Panc1 (cell line): ENCODE results near the gene ATP13A1.
"Not testable (repeated sequence)": the region's sequence is repeated elsewhere in the genome, so short reads cannot be mapped to it uniquely, and the experiment has no call there.

Experiments
- TF ChIP-seq, protein P1 (sequence below), 2 experiments: IDR thresholded peaks; 2 replicates each; pipeline ENCODE4 v1.6.1; 2011 to 2012; ENCODE audit warnings: low read depth in 2 of 2, control low read depth in 1 of 2, low read length in 1 of 2, mild to moderate bottlenecking in 1 of 2, moderate library complexity in 1 of 2; ENCODE audit not compliant: insufficient read depth in 1 of 2
- TF ChIP-seq, protein P2 (sequence below): fragments of 450-650 bp; IDR thresholded peaks from 2 replicates; pipeline ENCODE4 v1.5.1; 2017; ENCODE audit warnings: mild to moderate bottlenecking

DNA sequence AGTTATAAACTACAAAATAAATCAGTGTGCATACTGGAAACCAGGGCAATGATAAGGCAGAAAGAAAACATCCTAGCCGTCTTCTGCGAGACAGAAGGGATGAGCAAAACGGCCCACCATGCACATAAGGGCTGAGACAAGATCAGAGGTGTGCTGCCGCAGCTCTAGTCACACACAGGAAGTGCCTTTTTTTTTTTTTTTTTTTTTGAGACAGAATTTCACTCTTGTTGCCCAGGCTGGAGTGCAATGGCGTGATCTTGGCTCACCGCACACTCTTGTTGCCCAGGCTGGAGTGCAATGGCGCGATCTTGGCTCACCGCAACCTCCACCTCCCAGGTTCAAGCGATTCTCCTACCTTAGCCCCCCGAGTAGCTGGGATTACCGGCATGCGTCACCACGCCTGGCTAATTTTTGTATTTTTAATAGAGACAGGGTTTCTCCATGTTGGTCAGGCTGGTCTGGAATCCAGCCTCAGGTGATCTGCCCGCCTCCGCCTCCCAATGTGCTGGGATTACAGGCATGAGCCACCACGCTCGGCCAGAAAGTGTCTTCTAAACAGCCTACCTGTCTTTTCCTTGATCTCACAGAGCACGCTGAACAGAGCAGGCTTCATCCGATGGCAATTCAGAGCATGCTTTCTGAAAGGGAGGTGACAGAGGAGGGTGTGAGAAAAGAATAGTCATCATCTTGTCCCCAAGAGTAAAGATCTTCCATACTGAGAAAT lies 64.6 kb downstream of the ATP13A1 start:
- TF ChIP-seq, protein P1, sequence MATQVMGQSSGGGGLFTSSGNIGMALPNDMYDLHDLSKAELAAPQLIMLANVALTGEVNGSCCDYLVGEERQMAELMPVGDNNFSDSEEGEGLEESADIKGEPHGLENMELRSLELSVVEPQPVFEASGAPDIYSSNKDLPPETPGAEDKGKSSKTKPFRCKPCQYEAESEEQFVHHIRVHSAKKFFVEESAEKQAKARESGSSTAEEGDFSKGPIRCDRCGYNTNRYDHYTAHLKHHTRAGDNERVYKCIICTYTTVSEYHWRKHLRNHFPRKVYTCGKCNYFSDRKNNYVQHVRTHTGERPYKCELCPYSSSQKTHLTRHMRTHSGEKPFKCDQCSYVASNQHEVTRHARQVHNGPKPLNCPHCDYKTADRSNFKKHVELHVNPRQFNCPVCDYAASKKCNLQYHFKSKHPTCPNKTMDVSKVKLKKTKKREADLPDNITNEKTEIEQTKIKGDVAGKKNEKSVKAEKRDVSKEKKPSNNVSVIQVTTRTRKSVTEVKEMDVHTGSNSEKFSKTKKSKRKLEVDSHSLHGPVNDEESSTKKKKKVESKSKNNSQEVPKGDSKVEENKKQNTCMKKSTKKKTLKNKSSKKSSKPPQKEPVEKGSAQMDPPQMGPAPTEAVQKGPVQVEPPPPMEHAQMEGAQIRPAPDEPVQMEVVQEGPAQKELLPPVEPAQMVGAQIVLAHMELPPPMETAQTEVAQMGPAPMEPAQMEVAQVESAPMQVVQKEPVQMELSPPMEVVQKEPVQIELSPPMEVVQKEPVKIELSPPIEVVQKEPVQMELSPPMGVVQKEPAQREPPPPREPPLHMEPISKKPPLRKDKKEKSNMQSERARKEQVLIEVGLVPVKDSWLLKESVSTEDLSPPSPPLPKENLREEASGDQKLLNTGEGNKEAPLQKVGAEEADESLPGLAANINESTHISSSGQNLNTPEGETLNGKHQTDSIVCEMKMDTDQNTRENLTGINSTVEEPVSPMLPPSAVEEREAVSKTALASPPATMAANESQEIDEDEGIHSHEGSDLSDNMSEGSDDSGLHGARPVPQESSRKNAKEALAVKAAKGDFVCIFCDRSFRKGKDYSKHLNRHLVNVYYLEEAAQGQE (IDR thresholded peaks at IDR 0.05; ENCODE audit: insufficient read depth in 1 of 2, low read depth in 2 of 2, low read length in 1 of 2): not testable (repeated sequence)
- TF ChIP-seq, protein P2, sequence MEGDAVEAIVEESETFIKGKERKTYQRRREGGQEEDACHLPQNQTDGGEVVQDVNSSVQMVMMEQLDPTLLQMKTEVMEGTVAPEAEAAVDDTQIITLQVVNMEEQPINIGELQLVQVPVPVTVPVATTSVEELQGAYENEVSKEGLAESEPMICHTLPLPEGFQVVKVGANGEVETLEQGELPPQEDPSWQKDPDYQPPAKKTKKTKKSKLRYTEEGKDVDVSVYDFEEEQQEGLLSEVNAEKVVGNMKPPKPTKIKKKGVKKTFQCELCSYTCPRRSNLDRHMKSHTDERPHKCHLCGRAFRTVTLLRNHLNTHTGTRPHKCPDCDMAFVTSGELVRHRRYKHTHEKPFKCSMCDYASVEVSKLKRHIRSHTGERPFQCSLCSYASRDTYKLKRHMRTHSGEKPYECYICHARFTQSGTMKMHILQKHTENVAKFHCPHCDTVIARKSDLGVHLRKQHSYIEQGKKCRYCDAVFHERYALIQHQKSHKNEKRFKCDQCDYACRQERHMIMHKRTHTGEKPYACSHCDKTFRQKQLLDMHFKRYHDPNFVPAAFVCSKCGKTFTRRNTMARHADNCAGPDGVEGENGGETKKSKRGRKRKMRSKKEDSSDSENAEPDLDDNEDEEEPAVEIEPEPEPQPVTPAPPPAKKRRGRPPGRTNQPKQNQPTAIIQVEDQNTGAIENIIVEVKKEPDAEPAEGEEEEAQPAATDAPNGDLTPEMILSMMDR: not testable (repeated sequence)
